Heart left ventricle (tissue), 16 donors: ENCODE results near the gene TARBP1. TPM values are rescaled to one million over a fixed set of nuclear protein-coding genes. Genes with fewer than 3 reads are reported as not detected.

Experiments used
- ATAC-seq, 4 donors: fragments of 200-7000 bp; cut with Tn5 transposase; one replicate each; pipeline ENCODE4 v1.9.1; 2020 to 2022; ENCODE audit warnings: moderate library complexity in 4 of 4, mild to moderate bottlenecking in 3 of 4, moderate number of reproducible peaks in 1 of 4
- DNase-seq, 5 donors: peaks; one replicate each; pipeline ENCODE4 v3.0.0-alpha.2; 2020
- H3K27ac ChIP-seq, 12 donors: fragments of 200-600 bp; sonication (generic) in 4 of 12; one replicate each; pipeline versions ENCODE4 v1.5.0 to v1.8.0; 2016 to 2022; ENCODE audit warnings: mild to moderate bottlenecking in 2 of 12
- H3K27me3 ChIP-seq, 9 donors: fragments of 200-600 bp; sonication (generic) in 2 of 9; one replicate each; pipeline versions ENCODE4 v1.5.1 to v1.8.0; 2016 to 2022; ENCODE audit warnings: mild to moderate bottlenecking in 3 of 9
- H3K36me3 ChIP-seq, 9 donors: fragments of 200-600 bp; sonication (generic) in 2 of 9; one replicate each; pipeline versions ENCODE4 v1.5.0 to v1.8.0; 2018 to 2022; ENCODE audit warnings: mild to moderate bottlenecking in 2 of 9
- H3K4me1 ChIP-seq, 12 donors: fragments of 200-600 bp; sonication (generic) in 4 of 12; one replicate each; pipeline versions ENCODE4 v1.5.0 to v1.8.0; 2016 to 2022; ENCODE audit warnings: mild to moderate bottlenecking in 3 of 12
- H3K4me3 ChIP-seq, 12 donors: fragments of 200-600 bp; sonication (generic) in 4 of 12; one replicate each; pipeline versions ENCODE4 v1.5.0 to v1.8.0; 2017 to 2022; ENCODE audit warnings: mild to moderate bottlenecking in 9 of 12, moderate library complexity in 4 of 12
- H3K9me3 ChIP-seq, 12 donors: fragments of 200-600 bp; sonication (generic) in 4 of 12; one replicate each; pipeline versions ENCODE4 v1.5.0 to v1.8.0; 2016 to 2022; ENCODE audit warnings: mild to moderate bottlenecking in 1 of 12
- POLR2A ChIP-seq, 2 donors: fragments of 450-650 bp; IDR thresholded peaks; one replicate each; pipeline ENCODE4 v1.6.1; 2017; ENCODE audit warnings: antibody characterized with exemption in 2 of 2, mild to moderate bottlenecking in 2 of 2, moderate library complexity in 2 of 2
- WGBS, 4 donors: extraction: QIAGEN DNeasy Blood & Tissue Kit in 2 of 4; methylation state at CpG; one replicate each; pipeline versions ENCODE4 v1.1.5 to v1.1.7; 2013 to 2018; 5-methylcytosine and 5-hydroxymethylcytosine counted together
- intact Hi-C, 10 donors: fragments of 100-400 bp; cut with DNase I; formaldehyde crosslinking; loops; one replicate each; pipeline versions ENCODE4 v1.11.1 to v1.14.2; 2022
- polyA plus RNA-seq, 2 donors: library from polyadenylated mRNA; stranded (reverse); fragments of 200-250 nt; gene quantifications; one replicate each; pipeline ENCODE4 v1.2.3, GENCODE V29; 2013
- total RNA-seq, 9 donors: library from RNA; depleted of rRNA in 2 of 9; stranded (reverse); fragments of >200 nt in 2 of 9; fragmentation: NEBNext Ultra II Directional in 3 of 9; extraction: Animal tissue kit (Norgen Biotek cat#: 25700) in 3 of 9; gene quantifications; one replicate each; pipeline versions ENCODE4 v1.1.0 to v1.2.4, GENCODE V29; 2016 to 2023
- TF ChIP-seq, protein P1 (sequence below), 12 donors: fragments of 200-600 bp; sonication (generic) in 4 of 12; IDR thresholded peaks; one replicate each; pipeline versions ENCODE4 v1.5.0 to v1.8.0; 2018 to 2022; ENCODE audit warnings: antibody characterized with exemption in 12 of 12, mild to moderate bottlenecking in 5 of 12
- donor health status: ischemic (EF 13 %, LVEDD 7.1; RV severe dilation, severe dysfunction).
- donor health status: healthy with polysubstance abuse.
- donor health status: DM: no; HTN: yes; CAD: no.
- donor health status: DM: no; HTN: no; CAD: no.
- donor health status: ischemic (EF 25% LVEDD 6.9; RV normal size, moderate dysfunction).
- donor health status: ischemic (EF 25% LVEDD 5.7; RV mildly dilated, moderate dysfunction).
- donor health status: healthy.
- donor health status: DM: yes; HTN: yes; CAD: no.
- donor health status: ischemic (EF 35%, LVEDD 5.7; RV mildly dilated, moderate dysfunction).
- donor health status: nonischemic (EF 11% LVEDD 7.7; RV severe dilation, severe dysfunction).
- donor health status: DM: yes; HTN: yes; CAD: no.
- donor health status: PGD.
- donor health status: ischemic (EF 29% LVEDD 5.4; RV normal size, mild dysfunction).
- donor health status: nonischemic (EF 23%, LVEDD 6.1; RV moderate dilation, normal function).

Gene TARBP1
- total and polyA plus RNA-seq, 11 donors: 4.8 to 18.2 (median 9.9) TPM

DNA sequence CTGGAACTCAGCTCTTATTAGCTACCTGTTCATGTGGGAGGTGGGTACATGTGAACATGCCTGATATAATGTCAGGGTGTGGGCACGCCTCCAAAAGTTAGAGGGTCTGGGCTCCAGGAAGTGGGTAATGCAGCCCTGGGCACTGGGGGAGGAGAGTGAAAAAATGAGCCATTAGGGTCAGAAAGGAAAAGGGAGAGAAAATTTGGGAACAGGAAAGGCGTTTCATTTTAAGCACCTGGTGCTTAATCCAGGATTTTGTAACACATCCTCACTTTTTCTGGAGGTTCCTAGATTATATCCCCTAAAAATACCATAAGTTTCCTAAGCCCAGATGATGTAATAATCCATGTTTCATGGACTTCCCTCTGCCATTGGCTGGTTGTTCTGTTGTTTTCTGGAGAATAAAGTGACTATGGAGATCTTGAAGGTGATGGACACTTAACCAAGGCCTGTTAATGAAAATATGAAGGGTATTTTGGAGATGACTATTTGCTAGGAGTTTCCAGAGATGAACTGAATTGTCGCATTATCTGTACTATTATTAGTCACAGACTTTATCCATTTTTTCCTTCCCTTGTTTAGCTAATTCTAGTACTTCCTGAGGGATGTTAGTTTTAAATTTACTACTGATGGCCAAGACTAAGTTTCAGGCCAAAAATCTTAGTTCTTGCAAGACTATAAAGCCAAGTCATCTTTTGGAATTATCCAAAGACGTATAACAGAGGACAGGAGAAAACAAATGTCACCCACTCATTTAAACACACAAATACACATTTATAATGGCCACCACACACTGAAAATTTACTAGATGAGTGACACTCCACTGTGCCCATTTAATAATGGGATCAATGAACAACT is 24.4 kb upstream of the TARBP1 start:
- 69 to 74% (median 70%) methylated on average over 4 of the region's 4 CpGs for WGBS, 4 donors
- no peak for ATAC-seq
- intact Hi-C loops: loop anchor here in 7 of 10 donors (5.0 to 10.0 kb wide), 4 partner anchors 34 to 364 kb away; no protein-coding TSS in a partner anchor

DNA sequence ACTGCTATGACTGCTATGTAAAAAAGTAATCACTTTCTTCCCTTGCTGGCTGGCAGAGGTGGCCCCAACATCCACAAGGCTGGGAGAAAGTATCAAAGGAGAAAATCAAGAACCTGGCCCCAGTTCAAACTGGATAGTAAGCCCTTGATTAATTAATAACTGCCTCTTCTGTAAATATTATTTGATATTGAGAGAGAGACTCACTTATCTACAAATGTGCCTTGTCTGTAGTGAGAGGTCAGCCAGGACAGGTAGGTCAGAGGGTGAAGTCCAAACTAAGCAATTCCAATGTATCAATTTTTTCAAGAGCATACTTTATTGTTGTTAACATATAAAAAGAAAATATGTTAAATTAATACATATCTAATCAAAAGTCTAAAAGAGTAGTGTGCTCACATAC is 23.8 kb upstream of the TARBP1 start:
- DNase-seq (no peak), ATAC-seq (no peak)
- Histone ChIP-seq H3K27ac (peak overlapping the region in 8 of 12 donors; percentile 15 to 73 (median 55)), H3K9me3 (no peaks in the 10 kb centered on the region), H3K4me1 (peaks cover 0 to 40% (median 21%) of the 10 kb centered on the region in 12 donors), H3K4me3 (no peak overlapping the region), H3K36me3 (no peaks in the 10 kb centered on the region), H3K27me3 (no peaks in the 10 kb centered on the region)
- intact Hi-C loops: loop anchor here in 7 of 10 donors (5.0 to 10.0 kb wide), 4 partner anchors 35 to 365 kb away; no protein-coding TSS in a partner anchor
- TF ChIP-seq POLR2A (IDR thresholded peaks at IDR 0.05): no peak
- TF ChIP-seq, protein P1, sequence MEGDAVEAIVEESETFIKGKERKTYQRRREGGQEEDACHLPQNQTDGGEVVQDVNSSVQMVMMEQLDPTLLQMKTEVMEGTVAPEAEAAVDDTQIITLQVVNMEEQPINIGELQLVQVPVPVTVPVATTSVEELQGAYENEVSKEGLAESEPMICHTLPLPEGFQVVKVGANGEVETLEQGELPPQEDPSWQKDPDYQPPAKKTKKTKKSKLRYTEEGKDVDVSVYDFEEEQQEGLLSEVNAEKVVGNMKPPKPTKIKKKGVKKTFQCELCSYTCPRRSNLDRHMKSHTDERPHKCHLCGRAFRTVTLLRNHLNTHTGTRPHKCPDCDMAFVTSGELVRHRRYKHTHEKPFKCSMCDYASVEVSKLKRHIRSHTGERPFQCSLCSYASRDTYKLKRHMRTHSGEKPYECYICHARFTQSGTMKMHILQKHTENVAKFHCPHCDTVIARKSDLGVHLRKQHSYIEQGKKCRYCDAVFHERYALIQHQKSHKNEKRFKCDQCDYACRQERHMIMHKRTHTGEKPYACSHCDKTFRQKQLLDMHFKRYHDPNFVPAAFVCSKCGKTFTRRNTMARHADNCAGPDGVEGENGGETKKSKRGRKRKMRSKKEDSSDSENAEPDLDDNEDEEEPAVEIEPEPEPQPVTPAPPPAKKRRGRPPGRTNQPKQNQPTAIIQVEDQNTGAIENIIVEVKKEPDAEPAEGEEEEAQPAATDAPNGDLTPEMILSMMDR (IDR thresholded peaks at IDR 0.05): no peak

More for the DNA sequence above, 24.4 kb upstream of the TARBP1 start:
- Histone ChIP-seq H3K27ac (peak overlapping the region in 11 of 12 donors; percentile 3 to 73 (median 48)), H3K36me3 (no peaks in the 10 kb centered on the region), H3K4me3 (no peak overlapping the region), H3K9me3 (no peaks in the 10 kb centered on the region), H3K27me3 (no peaks in the 10 kb centered on the region), H3K4me1 (peaks cover 0 to 40% (median 21%) of the 10 kb centered on the region in 12 donors)
- TF ChIP-seq, protein P1 (IDR thresholded peaks at IDR 0.05): no peak
- no peak for DNase-seq

GRCh38 chr1:234500269-234500668 is 21.3 kb upstream of the TARBP1 start:
- ATAC-seq: no peak
- no peaks in the 10 kb centered on the region for H3K9me3 ChIP-seq
- no peaks in the 10 kb centered on the region for H3K36me3 ChIP-seq
- H3K27ac ChIP-seq: peak overlapping the region in 9 of 12 donors; percentile 74 to 94 (median 86)
- 39 to 76% (median 58%) methylated on average over 2 of the region's 2 CpGs for WGBS, 4 donors
- H3K4me3 ChIP-seq: no peak overlapping the region
- peaks cover 0 to 40% (median 22%) of the 10 kb centered on the region in 12 donors for H3K4me1 ChIP-seq
- no peak for DNase-seq
- no peaks in the 10 kb centered on the region for H3K27me3 ChIP-seq
- intact Hi-C loops: loop anchor here in 7 of 10 donors (2.0 to 10.0 kb wide), 7 partner anchors 37 to 583 kb away; no protein-coding TSS in a partner anchor
- TF ChIP-seq, protein P1 (IDR thresholded peaks at IDR 0.05): no peak
- no peak for TF ChIP-seq POLR2A (IDR thresholded peaks at IDR 0.05)

DNA sequence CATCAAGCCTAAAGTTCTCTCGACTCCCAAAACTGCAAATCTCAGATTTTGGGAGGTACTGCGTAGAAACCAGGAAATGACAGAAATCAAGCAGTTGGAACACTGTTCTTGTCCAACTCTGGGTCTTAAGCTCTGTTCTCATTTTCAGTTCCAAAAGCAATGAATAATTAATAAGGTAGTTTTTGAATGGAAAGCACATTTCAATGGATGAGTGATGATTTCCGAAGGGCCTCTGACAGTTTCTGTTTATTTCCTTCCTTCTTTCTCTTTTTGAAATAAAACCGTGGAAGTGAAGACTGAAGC is 20.9 kb upstream of the TARBP1 start:
- 53 to 73% (median 59%) methylated on average over 4 of the region's 4 CpGs for WGBS, 4 donors
- H3K27ac ChIP-seq: peak overlapping the region; percentile 51 to 94 (median 86)
- no peak for TF ChIP-seq POLR2A (IDR thresholded peaks at IDR 0.05)
- TF ChIP-seq, protein P1 (IDR thresholded peaks at IDR 0.05): no peak
- no peaks in the 10 kb centered on the region for H3K9me3 ChIP-seq
- peak overlapping the region in 6 of 12 donors; percentile 4 to 22 (median 12) for H3K4me3 ChIP-seq
- intact Hi-C loops: loop anchor here (1.0 to 10.0 kb wide), 23 partner anchors 37 to 593 kb away; no protein-coding TSS in a partner anchor
- no peaks in the 10 kb centered on the region for H3K36me3 ChIP-seq
- ATAC-seq: no peak
- no peak for DNase-seq
- peaks cover 0 to 41% (median 22%) of the 10 kb centered on the region in 12 donors for H3K4me1 ChIP-seq
- no peaks in the 10 kb centered on the region for H3K27me3 ChIP-seq
